HEK293T (cell line): ENCODE data around the gene IL1RAPL1.

Experiments
- CTCF ChIA-PET: fragments of 350-600 bp; formaldehyde crosslinking; extraction: SDS; loops from one replicate; lab custom pipeline; 2021; ENCODE audit warnings: antibody characterized with exemption, inconsistent platforms; lab: Yijun Ruan, JAX
- POLR2A ChIA-PET: fragments of 350-600 bp; formaldehyde crosslinking; extraction: SDS; loops from one replicate; lab custom pipeline; 2020; ENCODE audit warnings: antibody characterized with exemption, inconsistent platforms; lab: Yijun Ruan, JAX
- DNase-seq: peaks from one replicate; pipeline ENCODE4 v3.0.0; 2012; ENCODE audit warnings: mixed read lengths; ENCODE audit errors: extremely low spot score
- ARNT ChIP-seq: fragments of 450-650 bp; IDR thresholded peaks from 2 replicates; pipeline ENCODE4 v1.6.1; 2017; ENCODE audit warnings: mild to moderate bottlenecking
- BHLHE40 ChIP-seq: fragments of 450-650 bp; IDR thresholded peaks from 2 replicates; pipeline ENCODE4 v1.6.1; 2016; ENCODE audit warnings: mild to moderate bottlenecking, moderate library complexity, borderline replicate concordance
- CTBP1 ChIP-seq: fragments of 450-650 bp; IDR thresholded peaks from 2 replicates; pipeline ENCODE4 v1.6.1; 2016; ENCODE audit warnings: borderline replicate concordance
- ELF4 ChIP-seq: fragments of 450-650 bp; IDR thresholded peaks from 2 replicates; pipeline ENCODE4 v1.6.1; 2017; ENCODE audit warnings: antibody characterized with exemption
- FOXA1 ChIP-seq: fragments of 450-650 bp; IDR thresholded peaks from 2 replicates; pipeline ENCODE4 v1.6.1; 2016; ENCODE audit warnings: mild to moderate bottlenecking
- FOXK2 ChIP-seq: fragments of 450-650 bp; IDR thresholded peaks from 2 replicates; pipeline ENCODE4 v1.6.1; 2016; ENCODE audit warnings: mild to moderate bottlenecking
- FOXM1 ChIP-seq: fragments of 450-650 bp; IDR thresholded peaks from 2 replicates; pipeline ENCODE4 v1.6.1; 2017; ENCODE audit warnings: mild to moderate bottlenecking, borderline replicate concordance
- HDGF ChIP-seq: fragments of 450-650 bp; IDR thresholded peaks from 2 replicates; pipeline ENCODE4 v1.6.1; 2017; ENCODE audit warnings: antibody characterized with exemption, borderline replicate concordance
- L3MBTL2 ChIP-seq: fragments of 450-650 bp; conservative IDR thresholded peaks from 2 replicates; pipeline ENCODE4 v1.6.1; 2016; ENCODE audit warnings: mild to moderate bottlenecking
- LEF1 ChIP-seq: fragments of 450-650 bp; IDR thresholded peaks from 2 replicates; pipeline ENCODE4 v1.6.1; 2017; ENCODE audit warnings: mild to moderate bottlenecking, borderline replicate concordance
- NFRKB ChIP-seq: fragments of 450-650 bp; IDR thresholded peaks from 2 replicates; pipeline ENCODE4 v1.6.1; 2016; ENCODE audit warnings: mild to moderate bottlenecking, moderate library complexity
- SP1 ChIP-seq: fragments of 450-650 bp; IDR thresholded peaks from 2 replicates; pipeline ENCODE4 v1.6.1; 2017
- SUZ12 ChIP-seq: fragments of 450-650 bp; IDR thresholded peaks from 2 replicates; pipeline ENCODE4 v1.6.1; 2016; ENCODE audit warnings: mild to moderate bottlenecking
- TARDBP ChIP-seq: fragments of 450-650 bp; IDR thresholded peaks from 2 replicates; pipeline ENCODE4 v1.6.1; 2016
- ZNF384 ChIP-seq: fragments of 450-650 bp; IDR thresholded peaks from 2 replicates; pipeline ENCODE4 v1.6.1; 2016
- TF ChIP-seq, protein P1 (sequence below): fragments of 450-650 bp; IDR thresholded peaks from 2 replicates; pipeline ENCODE4 v1.6.1; 2016

Gene IL1RAPL1

DNA sequence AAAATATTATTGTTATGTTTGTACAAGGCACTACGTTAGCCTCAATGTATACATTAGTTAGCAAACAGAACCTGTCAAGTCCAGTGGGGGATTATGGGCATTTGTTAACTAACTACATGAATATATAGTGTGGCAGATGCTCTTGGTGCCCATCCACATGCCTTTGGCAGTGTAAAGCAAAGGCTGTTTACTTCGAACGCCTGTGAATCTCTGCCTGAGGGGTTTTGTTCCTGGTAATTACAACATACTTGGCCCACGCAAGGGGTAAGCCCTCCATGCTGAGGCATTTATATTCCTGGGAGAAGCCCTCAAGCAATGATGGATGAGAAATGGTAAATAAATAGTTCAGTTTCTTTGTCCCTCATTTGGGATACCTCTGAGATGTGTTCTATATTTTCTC, 119.7 kb downstream of the IL1RAPL1 start:
- POLR2A ChIA-PET, result no interaction called here
- CTCF ChIA-PET, result no interaction called here
- DNase-seq, result no peak
- TF ChIP-seq TARDBP (no peak), ELF4 (no peak), FOXK2 (no peak)

GRCh38 chrX:28709421-28709820, 122.2 kb downstream of the IL1RAPL1 start:
- ChIA-PET POLR2A (no interaction called here), CTCF (no interaction called here)
- no peak for TF ChIP-seq SP1
- no peak for TF ChIP-seq CTBP1
- no peak for TF ChIP-seq TARDBP
- no peak for TF ChIP-seq SUZ12
- TF ChIP-seq, protein P1, sequence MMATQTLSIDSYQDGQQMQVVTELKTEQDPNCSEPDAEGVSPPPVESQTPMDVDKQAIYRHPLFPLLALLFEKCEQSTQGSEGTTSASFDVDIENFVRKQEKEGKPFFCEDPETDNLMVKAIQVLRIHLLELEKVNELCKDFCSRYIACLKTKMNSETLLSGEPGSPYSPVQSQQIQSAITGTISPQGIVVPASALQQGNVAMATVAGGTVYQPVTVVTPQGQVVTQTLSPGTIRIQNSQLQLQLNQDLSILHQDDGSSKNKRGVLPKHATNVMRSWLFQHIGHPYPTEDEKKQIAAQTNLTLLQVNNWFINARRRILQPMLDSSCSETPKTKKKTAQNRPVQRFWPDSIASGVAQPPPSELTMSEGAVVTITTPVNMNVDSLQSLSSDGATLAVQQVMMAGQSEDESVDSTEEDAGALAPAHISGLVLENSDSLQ, result no peak
- TF ChIP-seq FOXA1, result no peak
- TF ChIP-seq ZNF384, result no peak
- no peak for TF ChIP-seq FOXM1
- TF ChIP-seq HDGF, result no peak
- TF ChIP-seq BHLHE40, result no peak
- no peak for TF ChIP-seq LEF1
- DNase-seq, result no peak

DNA sequence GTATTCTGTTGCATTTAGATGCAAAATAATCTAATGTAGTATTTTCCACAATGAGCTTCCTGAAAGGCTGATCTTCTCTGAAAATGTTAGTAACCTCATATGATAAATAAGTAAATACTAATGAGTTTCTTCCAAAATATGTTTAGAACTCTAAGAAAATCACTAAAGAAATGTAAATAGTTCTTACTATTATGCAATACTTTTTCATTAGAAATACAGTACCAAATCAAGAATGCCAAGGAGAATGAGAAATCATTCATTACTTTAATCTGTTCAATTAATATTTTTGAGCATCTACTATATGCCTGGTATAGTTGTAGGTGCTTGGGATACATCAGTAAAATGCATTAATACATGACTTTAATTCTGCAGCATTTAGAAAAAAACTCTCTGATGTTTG, 130.6 kb downstream of the IL1RAPL1 start:
- POLR2A ChIA-PET, result no interaction called here
- CTCF ChIA-PET, result no interaction called here
- TF ChIP-seq ARNT (no peak), FOXK2 (no peak), FOXA1 (no peak), BHLHE40 (no peak), ELF4 (no peak), CTBP1 (no peak), HDGF (no peak), NFRKB (no peak), ZNF384 (no peak), SUZ12 (no peak), TARDBP (no peak), SP1 (no peak), L3MBTL2 (no peak), LEF1 (no peak), FOXM1 (no peak)
- TF ChIP-seq, protein P1, result no peak
- DNase-seq, result no peak

GRCh38 chrX:28718450-28718849, 131.2 kb downstream of the IL1RAPL1 start:
- no peak for DNase-seq
- CTCF ChIA-PET, result no interaction called here
- TF ChIP-seq SUZ12, result no peak
- POLR2A ChIA-PET, result no interaction called here

- CTCF ChIA-PET, result no interaction called here
- no peak for TF ChIP-seq LEF1
- no peak for TF ChIP-seq TARDBP
- no peak for TF ChIP-seq ELF4
- TF ChIP-seq, protein P1, result no peak
- TF ChIP-seq L3MBTL2, result no peak
- no peak for TF ChIP-seq FOXM1
- no peak for TF ChIP-seq SP1
- TF ChIP-seq CTBP1, result no peak
- TF ChIP-seq SUZ12, result no peak
- TF ChIP-seq HDGF, result no peak
- no peak for TF ChIP-seq BHLHE40
- TF ChIP-seq ARNT, result no peak
- TF ChIP-seq NFRKB, result no peak
- TF ChIP-seq FOXK2, result no peak
- no peak for TF ChIP-seq ZNF384
- no peak for DNase-seq
- POLR2A ChIA-PET, result no interaction called here
Observed at GRCh38 chrX:28719620-28720019, 132.4 kb downstream of the IL1RAPL1 start.

GRCh38 chrX:28752330-28752729, 165.1 kb downstream of the IL1RAPL1 start:
- ChIA-PET CTCF (no interaction called here), POLR2A (no interaction called here)
- no peak for DNase-seq
- TF ChIP-seq SUZ12 (no peak), TARDBP (no peak), FOXM1 (no peak), CTBP1 (no peak), NFRKB (no peak), ARNT (no peak), BHLHE40 (no peak), ELF4 (no peak), FOXA1 (no peak), ZNF384 (no peak), FOXK2 (no peak), SP1 (no peak), LEF1 (no peak), HDGF (no peak), L3MBTL2 (no peak)
- TF ChIP-seq, protein P1, result no peak
